Activated naive CD8-positive, alpha-beta T cell treated with anti-CD3 and anti-CD28 coated beads for 36 hours (primary cell): ENCODE measurements around the gene COG7. TPM values are rescaled to one million over a fixed set of nuclear protein-coding genes. Genes with fewer than 3 reads are reported as not detected.
"Not testable (repeated sequence)": the region's sequence is repeated elsewhere in the genome, so short reads cannot be mapped to it uniquely, and the experiment has no call there.

Experiments used
- DNase-seq: peaks from one replicate; pipeline ENCODE4 v3.0.0; 2021
- H3K27ac Mint-ChIP-seq: one replicate; pipeline ENCODE4 v1.8.0; 2022; ENCODE audit warnings: mild to moderate bottlenecking, moderate library complexity, mixed read lengths
- H3K27me3 Mint-ChIP-seq: one replicate; pipeline ENCODE4 v1.8.0; 2022; ENCODE audit warnings: mild to moderate bottlenecking, mixed read lengths
- H3K36me3 Mint-ChIP-seq: one replicate; pipeline ENCODE4 v1.8.0; 2021; ENCODE audit warnings: mild to moderate bottlenecking, mixed read lengths
- H3K4me1 Mint-ChIP-seq: one replicate; pipeline ENCODE4 v1.8.0; 2021; ENCODE audit warnings: mixed read lengths
- H3K4me3 Mint-ChIP-seq: one replicate; pipeline ENCODE4 v1.8.0; 2022; ENCODE audit warnings: mild to moderate bottlenecking, moderate library complexity, mixed read lengths
- H3K9me3 Mint-ChIP-seq: one replicate; pipeline ENCODE4 v1.8.0; 2022; ENCODE audit warnings: mixed read lengths
- total RNA-seq, 2 experiments: library from RNA; stranded (reverse); gene quantifications; one replicate each; pipeline ENCODE4 v1.2.3, GENCODE V29; 2021

Gene COG7
- total RNA-seq, 2 experiments from 2014 or later, result 14.0 to 14.1 TPM

GRCh38 chr16:23408242-23408822 lies 44.7 kb downstream of the COG7 start:
- Mint-ChIP-seq H3K4me3 (no peak overlapping the region), H3K9me3 (no peaks in the 10 kb centered on the region), H3K27me3 (no peaks in the 10 kb centered on the region), H3K36me3 (peaks cover 5% of the 10 kb centered on the region), H3K27ac (no peak overlapping the region), H3K4me1 (no peaks in the 10 kb centered on the region)
- DNase-seq, result no peak

GRCh38 chr16:23407436-23408127 lies 45.4 kb downstream of the COG7 start:
- Mint-ChIP-seq H3K27me3 (no peaks in the 10 kb centered on the region), H3K36me3 (peaks cover 5% of the 10 kb centered on the region), H3K9me3 (no peaks in the 10 kb centered on the region), H3K4me3 (no peak overlapping the region), H3K4me1 (no peaks in the 10 kb centered on the region), H3K27ac (no peak overlapping the region)
- DNase-seq, result no peak

- H3K27me3 Mint-ChIP-seq, result no peaks in the 10 kb centered on the region
- peaks cover 5% of the 10 kb centered on the region for H3K36me3 Mint-ChIP-seq
- H3K9me3 Mint-ChIP-seq, result no peaks in the 10 kb centered on the region
- DNase-seq, result no peak
- no peaks in the 10 kb centered on the region for H3K4me1 Mint-ChIP-seq
- no peak overlapping the region for H3K4me3 Mint-ChIP-seq
- no peak overlapping the region for H3K27ac Mint-ChIP-seq
These were observed 46.3 kb downstream of the COG7 start for GRCh38 chr16:23406546-23407240.

GRCh38 chr16:23406024-23406423 lies 47.0 kb downstream of the COG7 start:
- no peak overlapping the region for H3K4me3 Mint-ChIP-seq
- no peak overlapping the region for H3K27ac Mint-ChIP-seq
- H3K27me3 Mint-ChIP-seq, result no peaks in the 10 kb centered on the region
- H3K36me3 Mint-ChIP-seq, result peaks cover 5% of the 10 kb centered on the region
- H3K4me1 Mint-ChIP-seq, result no peaks in the 10 kb centered on the region
- no peaks in the 10 kb centered on the region for H3K9me3 Mint-ChIP-seq
- DNase-seq, result no peak

- no peak for DNase-seq
- Mint-ChIP-seq H3K27ac (no peak overlapping the region), H3K9me3 (no peaks in the 10 kb centered on the region), H3K4me3 (no peak overlapping the region), H3K27me3 (no peaks in the 10 kb centered on the region), H3K4me1 (no peaks in the 10 kb centered on the region), H3K36me3 (peaks cover 12% of the 10 kb centered on the region)
These were observed 49.4 kb downstream of the COG7 start for GRCh38 chr16:23403547-23403946.

GRCh38 chr16:23402100-23402499 lies 50.9 kb downstream of the COG7 start:
- Mint-ChIP-seq H3K4me1 (no peaks in the 10 kb centered on the region), H3K27me3 (no peaks in the 10 kb centered on the region), H3K27ac (no peak overlapping the region), H3K9me3 (no peaks in the 10 kb centered on the region), H3K36me3 (peaks cover 12% of the 10 kb centered on the region), H3K4me3 (no peak overlapping the region)
- DNase-seq, result no peak

GRCh38 chr16:23401139-23401538 lies 51.9 kb downstream of the COG7 start:
- H3K9me3 Mint-ChIP-seq, result no peaks in the 10 kb centered on the region

GRCh38 chr16:23400447-23400846 lies 52.5 kb downstream of the COG7 start:
- not testable (repeated sequence) for H3K27ac Mint-ChIP-seq, H3K4me3 Mint-ChIP-seq, H3K27me3 Mint-ChIP-seq, H3K9me3 Mint-ChIP-seq, H3K4me1 Mint-ChIP-seq, DNase-seq
- peaks cover 11% of the 10 kb centered on the region for H3K36me3 Mint-ChIP-seq

More at GRCh38 chr16:23401139-23401538, 51.9 kb downstream of the COG7 start:
- no peaks in the 10 kb centered on the region for H3K4me1 Mint-ChIP-seq
- H3K36me3 Mint-ChIP-seq, result peaks cover 12% of the 10 kb centered on the region
- H3K27ac Mint-ChIP-seq, result no peak overlapping the region
- no peak for DNase-seq
- H3K27me3 Mint-ChIP-seq, result no peaks in the 10 kb centered on the region
- no peak overlapping the region for H3K4me3 Mint-ChIP-seq

GRCh38 chr16:23398987-23399805 lies 53.8 kb downstream of the COG7 start:
- Mint-ChIP-seq H3K4me3 (no peak overlapping the region), H3K4me1 (no peaks in the 10 kb centered on the region), H3K9me3 (no peaks in the 10 kb centered on the region), H3K27me3 (no peaks in the 10 kb centered on the region), H3K36me3 (peaks cover 8% of the 10 kb centered on the region), H3K27ac (no peak overlapping the region)
- no peak for DNase-seq

- Mint-ChIP-seq H3K27me3 (no peaks in the 10 kb centered on the region), H3K9me3 (no peaks in the 10 kb centered on the region), H3K36me3 (peaks cover 8% of the 10 kb centered on the region), H3K27ac (no peak overlapping the region), H3K4me3 (no peak overlapping the region), H3K4me1 (no peaks in the 10 kb centered on the region)
- no peak for DNase-seq
These were observed 55.5 kb downstream of the COG7 start for GRCh38 chr16:23397464-23397863.

GRCh38 chr16:23395732-23396131 lies 57.3 kb downstream of the COG7 start:
- no peaks in the 10 kb centered on the region for H3K4me1 Mint-ChIP-seq
- DNase-seq, result no peak
- peaks cover 8% of the 10 kb centered on the region for H3K36me3 Mint-ChIP-seq
- no peaks in the 10 kb centered on the region for H3K27me3 Mint-ChIP-seq
- H3K4me3 Mint-ChIP-seq, result no peak overlapping the region
- H3K27ac Mint-ChIP-seq, result no peak overlapping the region
- no peaks in the 10 kb centered on the region for H3K9me3 Mint-ChIP-seq

- Mint-ChIP-seq H3K9me3 (no peaks in the 10 kb centered on the region), H3K36me3 (no peaks in the 10 kb centered on the region), H3K4me3 (no peak overlapping the region), H3K27ac (no peak overlapping the region), H3K4me1 (no peaks in the 10 kb centered on the region), H3K27me3 (no peaks in the 10 kb centered on the region)
- no peak for DNase-seq
These were observed 58.7 kb downstream of the COG7 start for GRCh38 chr16:23394141-23394831.

- Mint-ChIP-seq H3K36me3 (no peaks in the 10 kb centered on the region), H3K4me3 (no peak overlapping the region), H3K27me3 (no peaks in the 10 kb centered on the region), H3K9me3 (no peaks in the 10 kb centered on the region), H3K27ac (no peak overlapping the region), H3K4me1 (no peaks in the 10 kb centered on the region)
- no peak for DNase-seq
These were observed 60.8 kb downstream of the COG7 start for GRCh38 chr16:23392223-23392600.

- no peaks in the 10 kb centered on the region for H3K4me1 Mint-ChIP-seq
- H3K9me3 Mint-ChIP-seq, result no peaks in the 10 kb centered on the region
- no peaks in the 10 kb centered on the region for H3K36me3 Mint-ChIP-seq
- no peaks in the 10 kb centered on the region for H3K27me3 Mint-ChIP-seq
- H3K4me3 Mint-ChIP-seq, result no peak overlapping the region
- H3K27ac Mint-ChIP-seq, result no peak overlapping the region
- no peak for DNase-seq
These were observed 61.4 kb downstream of the COG7 start for GRCh38 chr16:23391381-23392222.
